B cell (primary cell): Measurements from ENCODE around the gene OSBP2.

ENCODE experiments used
- EZH2 ChIP-seq: IDR thresholded peaks from 2 replicates; pipeline ENCODE4 v1.6.1; 2012; ENCODE audit warnings: borderline replicate concordance, low read depth, mild to moderate bottlenecking, moderate library complexity, low read length; ENCODE audit not compliant: insufficient read depth, poor library complexity, severe bottlenecking
- TF ChIP-seq, protein P1 (sequence below): fragments of 200-600 bp; IDR thresholded peaks from one replicate; pipeline ENCODE4 v1.8.0; 2022; ENCODE audit warnings: antibody characterized with exemption, mild to moderate bottlenecking

DNA sequence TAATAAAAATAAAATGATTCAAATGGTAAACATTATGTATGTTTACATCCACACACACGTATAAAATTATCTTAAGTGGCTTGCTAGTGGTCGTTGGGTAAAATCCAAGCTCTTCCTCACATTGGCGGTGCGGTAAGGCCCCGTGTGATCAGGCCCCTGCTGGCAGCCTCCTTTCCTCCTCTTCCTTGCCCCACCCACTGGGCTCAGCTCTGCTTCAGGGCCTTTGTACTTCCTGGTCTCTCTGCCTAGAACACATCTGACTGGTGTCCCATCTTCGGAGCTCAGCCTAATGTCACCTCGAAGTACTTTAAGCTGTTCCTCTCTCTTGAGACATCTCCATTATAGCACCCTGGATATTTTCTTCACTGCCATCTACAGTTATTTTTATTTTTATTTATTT, 52.8 kb downstream of the OSBP2 start:
- TF ChIP-seq, protein P1, sequence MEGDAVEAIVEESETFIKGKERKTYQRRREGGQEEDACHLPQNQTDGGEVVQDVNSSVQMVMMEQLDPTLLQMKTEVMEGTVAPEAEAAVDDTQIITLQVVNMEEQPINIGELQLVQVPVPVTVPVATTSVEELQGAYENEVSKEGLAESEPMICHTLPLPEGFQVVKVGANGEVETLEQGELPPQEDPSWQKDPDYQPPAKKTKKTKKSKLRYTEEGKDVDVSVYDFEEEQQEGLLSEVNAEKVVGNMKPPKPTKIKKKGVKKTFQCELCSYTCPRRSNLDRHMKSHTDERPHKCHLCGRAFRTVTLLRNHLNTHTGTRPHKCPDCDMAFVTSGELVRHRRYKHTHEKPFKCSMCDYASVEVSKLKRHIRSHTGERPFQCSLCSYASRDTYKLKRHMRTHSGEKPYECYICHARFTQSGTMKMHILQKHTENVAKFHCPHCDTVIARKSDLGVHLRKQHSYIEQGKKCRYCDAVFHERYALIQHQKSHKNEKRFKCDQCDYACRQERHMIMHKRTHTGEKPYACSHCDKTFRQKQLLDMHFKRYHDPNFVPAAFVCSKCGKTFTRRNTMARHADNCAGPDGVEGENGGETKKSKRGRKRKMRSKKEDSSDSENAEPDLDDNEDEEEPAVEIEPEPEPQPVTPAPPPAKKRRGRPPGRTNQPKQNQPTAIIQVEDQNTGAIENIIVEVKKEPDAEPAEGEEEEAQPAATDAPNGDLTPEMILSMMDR: no peak
- no peak for TF ChIP-seq EZH2
